NB4 (cell line): ENCODE data around the gene UBA6.

Experiments used
- POLR2A ChIP-seq: IDR thresholded peaks from 2 replicates; pipeline ENCODE4 v1.6.1; 2011; ENCODE audit warnings: mild to moderate bottlenecking; ENCODE audit not compliant: insufficient read length; ENCODE audit errors: extremely low read depth
- TF ChIP-seq, protein P1 (sequence below): IDR thresholded peaks from one replicate; pipeline ENCODE4 v1.5.1; 2012; ENCODE audit warnings: low read depth, low read length

DNA sequence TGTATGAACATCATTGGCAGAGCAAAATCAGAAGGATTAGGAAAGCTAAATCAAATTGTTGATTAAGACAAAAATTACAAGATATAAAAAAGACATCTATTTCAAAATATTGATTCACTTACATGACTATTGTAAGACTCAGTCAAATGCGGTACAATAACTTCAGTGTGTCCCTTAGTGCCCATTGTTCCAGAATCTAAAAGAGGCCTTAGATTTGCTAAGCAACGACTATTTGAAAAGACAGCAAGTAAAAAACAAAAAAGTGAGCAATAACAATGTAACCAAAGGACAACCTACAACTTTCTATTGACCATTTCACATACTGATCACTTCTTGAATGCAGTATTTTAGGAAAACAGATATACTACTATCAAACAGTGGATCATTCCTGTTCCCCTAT lies 65.6 kb downstream of the UBA6 start:
- TF ChIP-seq, protein P1, sequence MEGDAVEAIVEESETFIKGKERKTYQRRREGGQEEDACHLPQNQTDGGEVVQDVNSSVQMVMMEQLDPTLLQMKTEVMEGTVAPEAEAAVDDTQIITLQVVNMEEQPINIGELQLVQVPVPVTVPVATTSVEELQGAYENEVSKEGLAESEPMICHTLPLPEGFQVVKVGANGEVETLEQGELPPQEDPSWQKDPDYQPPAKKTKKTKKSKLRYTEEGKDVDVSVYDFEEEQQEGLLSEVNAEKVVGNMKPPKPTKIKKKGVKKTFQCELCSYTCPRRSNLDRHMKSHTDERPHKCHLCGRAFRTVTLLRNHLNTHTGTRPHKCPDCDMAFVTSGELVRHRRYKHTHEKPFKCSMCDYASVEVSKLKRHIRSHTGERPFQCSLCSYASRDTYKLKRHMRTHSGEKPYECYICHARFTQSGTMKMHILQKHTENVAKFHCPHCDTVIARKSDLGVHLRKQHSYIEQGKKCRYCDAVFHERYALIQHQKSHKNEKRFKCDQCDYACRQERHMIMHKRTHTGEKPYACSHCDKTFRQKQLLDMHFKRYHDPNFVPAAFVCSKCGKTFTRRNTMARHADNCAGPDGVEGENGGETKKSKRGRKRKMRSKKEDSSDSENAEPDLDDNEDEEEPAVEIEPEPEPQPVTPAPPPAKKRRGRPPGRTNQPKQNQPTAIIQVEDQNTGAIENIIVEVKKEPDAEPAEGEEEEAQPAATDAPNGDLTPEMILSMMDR = no peak
- no peak for TF ChIP-seq POLR2A
